ENCODE results near the gene MT3. TPM values are rescaled to one million over a fixed set of nuclear protein-coding genes. Genes with fewer than 3 reads are reported as not detected.

MT3 gene
- total and polyA plus RNA-seq, 2 experiments from 2014 or later = not detected

GRCh38 chr16:56560447-56560846 is 28.9 kb upstream of the MT3 start:
- H3K27me3 ChIP-seq (ENCODE audit: insufficient read depth) = no peaks in the 10 kb centered on the region
- H2AFZ ChIP-seq = no peak overlapping the region
- no peak overlapping the region for H3K27ac ChIP-seq (ENCODE audit: low read depth)
- DNase-seq (ENCODE audit: low spot score) = no peak
- H3K36me3 ChIP-seq (ENCODE audit: insufficient read depth) = no peaks in the 10 kb centered on the region
- no peak overlapping the region for H3K4me3 ChIP-seq
- H3F3A ChIP-seq (replicated peaks; ENCODE audit: low read depth) = no peaks in the 10 kb centered on the region
- TF ChIP-seq NANOG (IDR thresholded peaks at IDR 0.05; ENCODE audit: borderline replicate concordance) (no peak), ZNF331 (CRISPR knock-in tag; IDR thresholded peaks at IDR 0.05; ENCODE audit: low read depth) (no peak), JUNB (IDR thresholded peaks at IDR 0.05; ENCODE audit: unreplicated experiment) (no peak), EZH2phosphoT487 (IDR thresholded peaks at IDR 0.05; ENCODE audit: unreplicated experiment) (no peak), ZNF114 (CRISPR knock-in tag; IDR thresholded peaks at IDR 0.05) (no peak), EZH2 (IDR thresholded peaks at IDR 0.05; ENCODE audit: low read depth, unreplicated experiment) (no peak), CREB1 (CRISPR knock-in tag; IDR thresholded peaks at IDR 0.05; ENCODE audit: low read depth) (no peak), ZNF462 (CRISPR knock-in tag; IDR thresholded peaks at IDR 0.05) (no peak), POLR2AphosphoS5 (IDR thresholded peaks at IDR 0.05; ENCODE audit: low read depth) (no peak), REST (IDR thresholded peaks at IDR 0.05; ENCODE audit: unreplicated experiment) (no peak), ETS1 (IDR thresholded peaks at IDR 0.05) (no peak), STAT1 (IDR thresholded peaks at IDR 0.05; ENCODE audit: unreplicated experiment) (no peak), CTCF (conservative IDR thresholded peaks at IDR 0.05; ENCODE audit: low read depth in 2 of 2) (no peak)
- Mint-ChIP-seq H3K4me1 (no peaks in the 10 kb centered on the region; the same call in 2 of the 3 replicates), H3K4me3 (no peak overlapping the region), H3K36me3 (ENCODE audit: low read depth) (no peaks in the 10 kb centered on the region), H3K27me3 (ENCODE audit: insufficient read depth, low read depth, poor library complexity) (peaks cover 5% of the 10 kb centered on the region), H3K9me3 (no peaks in the 10 kb centered on the region), H3K27ac (no peak overlapping the region)
- H4K20me1 ChIP-seq (replicated peaks; ENCODE audit: insufficient read depth) = no peaks in the 10 kb centered on the region
- no peak overlapping the region for H3K4me2 ChIP-seq
- no peak for ATAC-seq
- H3K79me2 ChIP-seq (replicated peaks; ENCODE audit: insufficient read depth) = no peaks in the 10 kb centered on the region
- H3K4me1 ChIP-seq (ENCODE audit: insufficient read depth) = no peaks in the 10 kb centered on the region
- no peaks in the 10 kb centered on the region for H3K9me2 ChIP-seq (ENCODE audit: insufficient read depth)

Measured in GM23338 (cell line).